Raji (cell line): ENCODE data around the gene LLCFC1.

Source experiments
- POLR2A ChIP-seq: IDR thresholded peaks from 2 replicates; pipeline ENCODE4 v1.6.1; 2011; ENCODE audit warnings: low read depth, low read length, control low read depth; ENCODE audit not compliant: insufficient read depth

The LLCFC1 gene

DNA sequence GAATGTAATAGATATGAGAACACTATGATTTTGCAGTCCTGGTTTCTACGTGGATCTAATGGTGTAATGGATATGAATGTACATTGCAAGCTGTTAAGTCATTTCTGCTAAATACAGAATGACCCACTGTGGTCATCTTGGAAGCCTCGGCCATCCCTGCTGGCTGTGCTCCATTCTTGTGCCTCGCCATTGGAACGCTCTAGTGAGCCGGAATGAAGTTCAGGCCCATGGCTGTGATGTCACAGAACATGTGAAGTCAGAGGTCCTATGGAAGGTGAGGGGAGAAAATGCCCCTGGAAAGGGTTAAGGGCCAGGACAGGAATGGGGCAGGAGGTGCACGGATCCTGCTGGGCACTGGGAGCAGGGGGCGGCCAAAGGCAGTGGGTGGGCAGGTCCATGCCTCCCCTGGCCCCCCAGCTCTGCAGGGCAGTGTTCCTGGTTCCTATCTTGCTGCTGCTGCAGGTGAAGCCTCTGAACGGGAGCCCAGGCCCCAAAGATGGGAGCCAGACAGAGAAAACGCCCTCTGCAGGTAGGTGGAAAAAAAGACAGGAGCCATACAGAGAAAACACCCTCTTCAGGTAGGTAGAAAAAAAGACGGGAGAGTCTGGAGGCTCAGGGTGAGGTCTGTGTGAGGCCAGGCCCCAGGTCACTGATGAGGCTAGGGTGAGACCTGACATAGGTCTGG is at the start of gene LLCFC1:
Gene LLCFC1 (plus strand): TSS at position 259 of the 685 bp plus-strand sequence. CDS start 138 bp downstream, at position 397.
- TF ChIP-seq POLR2A = no peak

DNA sequence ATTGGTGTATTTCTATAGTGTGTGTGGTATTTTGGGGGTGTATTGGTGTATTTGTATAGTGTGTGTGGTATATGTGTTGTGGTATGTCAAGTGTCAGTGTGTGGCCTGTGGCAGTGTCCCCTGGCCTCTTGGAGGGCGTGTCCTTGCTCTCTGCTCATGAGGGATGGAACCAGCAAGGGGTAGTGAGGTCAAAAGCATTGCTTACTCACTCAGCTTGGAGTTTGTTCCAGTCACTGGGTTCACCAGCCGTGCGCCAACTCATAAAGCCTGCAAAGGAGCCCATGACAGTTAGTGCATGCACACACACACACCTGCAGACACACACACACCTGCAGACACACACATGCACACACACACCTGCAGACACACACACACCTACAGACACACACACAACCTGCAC is 49.5 kb upstream of the LLCFC1 start:
- TF ChIP-seq POLR2A = no peak

DNA sequence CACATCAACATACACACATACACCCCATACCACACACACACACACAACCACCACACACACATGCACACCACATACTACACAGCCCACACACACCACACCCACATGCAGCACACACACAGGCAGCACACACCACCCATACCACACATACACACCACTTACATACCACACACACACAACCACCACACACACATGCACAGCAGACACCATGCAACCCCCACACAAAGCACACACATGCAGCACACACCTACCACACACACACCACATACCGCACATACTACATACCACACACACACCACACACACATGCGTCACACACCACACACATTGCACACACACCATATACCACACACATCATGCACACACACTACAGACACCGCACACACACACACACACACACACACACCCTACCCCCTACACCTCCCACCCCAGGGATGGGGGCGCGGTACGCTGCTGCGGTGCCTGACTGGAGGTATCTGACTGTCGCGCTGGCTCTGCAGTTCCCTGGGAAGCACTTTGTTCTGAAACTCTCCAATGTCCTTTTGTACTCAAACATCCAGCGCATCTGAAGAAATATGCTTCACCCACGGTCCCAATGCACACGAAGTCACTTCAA is 48.3 kb upstream of the LLCFC1 start:
- TF ChIP-seq POLR2A = no peak

GRCh38 chr7:142891490-142892082 is 47.7 kb upstream of the LLCFC1 start:
- no peak for TF ChIP-seq POLR2A

GRCh38 chr7:142892951-142893350 is 46.3 kb upstream of the LLCFC1 start:
- TF ChIP-seq POLR2A = no peak

DNA sequence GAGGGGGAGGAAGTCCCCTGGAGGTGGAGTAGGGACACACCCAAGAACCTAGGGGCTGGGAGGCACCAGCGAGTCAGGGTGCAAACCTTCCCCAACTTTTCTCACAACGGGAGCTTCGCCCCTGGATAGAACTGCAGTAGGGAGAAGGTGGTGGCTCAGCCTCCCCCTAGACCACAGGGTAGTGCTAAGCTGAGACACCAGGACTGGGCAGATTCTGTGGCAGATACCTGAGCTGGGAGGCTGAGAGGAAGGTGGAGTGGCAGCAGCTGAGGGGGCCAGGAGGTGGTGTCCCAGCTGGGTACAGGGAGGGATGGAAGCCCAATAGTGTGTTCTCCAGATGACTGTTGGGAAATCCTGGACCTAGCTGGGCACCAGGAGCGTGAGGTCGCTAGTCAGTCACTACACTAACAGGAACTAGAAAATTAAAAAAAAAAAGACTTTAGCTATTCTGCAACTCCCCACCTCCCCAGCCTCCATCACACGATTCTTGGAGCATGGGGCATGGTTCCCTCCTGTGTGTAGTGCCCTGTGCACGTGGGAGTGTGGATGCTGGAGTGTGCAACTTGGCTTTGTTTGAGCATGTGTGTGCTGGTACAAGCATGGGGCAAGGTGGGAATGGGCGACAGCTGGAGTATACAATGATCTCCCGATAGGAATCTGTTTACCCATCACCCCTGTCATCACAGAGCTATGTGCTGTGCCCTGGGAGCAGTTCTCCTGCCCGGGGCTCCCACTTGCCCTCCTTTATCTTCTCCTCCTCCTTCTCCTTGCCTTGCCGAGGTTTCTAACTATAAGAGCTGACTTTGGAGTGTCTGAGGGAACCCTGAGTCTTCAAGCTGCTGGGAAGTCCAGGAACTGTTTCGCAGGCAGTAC is 44.9 kb upstream of the LLCFC1 start:
- TF ChIP-seq POLR2A = no peak

DNA sequence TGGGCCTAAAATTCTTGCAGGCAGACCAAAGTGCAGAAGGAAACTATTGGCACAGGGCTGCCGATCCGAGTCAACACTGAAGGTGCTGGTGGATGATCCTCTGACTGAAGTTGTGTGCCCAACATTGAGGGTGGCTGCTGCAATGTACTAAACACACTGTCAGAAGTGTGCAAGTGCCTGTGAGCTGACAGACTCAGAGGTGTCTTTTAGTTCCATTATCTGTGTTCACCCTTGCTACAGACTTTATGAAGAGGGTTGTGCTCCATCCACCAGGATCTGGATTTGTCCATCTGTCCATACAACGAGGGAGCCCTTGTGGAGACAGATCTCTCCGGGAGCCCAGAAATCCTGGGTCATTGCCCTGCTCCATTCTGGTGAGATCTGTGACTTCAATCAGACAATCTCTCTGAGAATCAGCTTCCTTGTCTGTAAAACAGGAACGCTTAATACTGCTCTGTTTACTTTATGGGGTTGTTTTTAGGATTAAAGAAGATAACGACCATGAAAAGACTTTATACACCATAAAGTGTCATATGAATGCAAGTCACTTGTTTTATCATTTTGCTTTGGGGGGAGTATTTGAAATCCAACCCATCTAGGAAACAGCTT is 44.2 kb upstream of the LLCFC1 start:
- no peak for TF ChIP-seq POLR2A

DNA sequence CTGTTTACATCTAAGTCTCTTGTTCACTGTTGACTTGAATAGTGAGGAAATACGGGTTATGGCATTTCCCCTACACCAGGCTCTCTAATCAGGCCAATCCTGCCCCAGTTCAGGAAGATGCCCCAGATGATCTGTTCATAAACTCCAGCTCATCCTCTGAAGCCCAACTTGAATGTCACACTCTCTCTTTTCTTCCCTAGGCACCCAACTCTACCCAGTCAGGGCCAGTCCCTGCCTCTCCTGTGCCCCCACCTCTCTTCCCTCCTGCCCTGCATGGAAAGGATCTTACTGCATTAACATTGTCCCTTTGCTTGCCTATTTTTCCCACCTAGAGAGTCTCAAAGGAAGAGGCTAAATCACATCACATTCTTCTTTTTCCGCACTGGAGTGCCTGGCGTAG is 43.1 kb upstream of the LLCFC1 start:
- no peak for TF ChIP-seq POLR2A

DNA sequence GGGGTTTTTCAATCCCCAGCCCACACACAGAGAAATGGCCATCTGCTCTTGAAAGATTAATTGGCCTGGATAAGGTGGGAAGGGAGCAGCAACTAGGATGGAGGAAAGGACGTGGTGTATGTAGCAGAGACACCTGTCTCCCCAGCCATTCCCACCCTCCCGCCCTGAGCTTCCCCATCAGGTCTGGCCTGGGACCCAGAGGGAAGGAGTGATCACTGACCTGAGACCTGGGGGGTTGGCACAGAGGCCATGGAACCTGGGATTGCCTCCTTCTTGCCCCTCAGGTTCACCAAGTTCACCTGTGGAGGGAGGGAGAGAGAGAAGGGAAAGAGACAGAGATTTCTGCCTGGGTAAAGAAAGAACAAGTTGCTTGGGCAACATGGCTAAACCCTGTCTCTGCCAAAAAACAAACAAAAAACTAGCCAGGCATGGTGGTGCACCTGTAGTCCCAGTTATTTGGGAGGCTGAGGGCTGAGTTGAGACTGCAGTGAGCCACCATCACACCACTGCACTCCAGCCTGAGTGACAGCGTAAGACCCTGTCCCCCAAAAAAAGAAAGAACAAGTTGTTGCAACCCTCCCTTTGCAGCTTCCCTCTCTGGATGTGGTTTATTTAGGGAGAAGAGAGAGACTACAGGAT is 42.4 kb upstream of the LLCFC1 start:
- TF ChIP-seq POLR2A = no peak

DNA sequence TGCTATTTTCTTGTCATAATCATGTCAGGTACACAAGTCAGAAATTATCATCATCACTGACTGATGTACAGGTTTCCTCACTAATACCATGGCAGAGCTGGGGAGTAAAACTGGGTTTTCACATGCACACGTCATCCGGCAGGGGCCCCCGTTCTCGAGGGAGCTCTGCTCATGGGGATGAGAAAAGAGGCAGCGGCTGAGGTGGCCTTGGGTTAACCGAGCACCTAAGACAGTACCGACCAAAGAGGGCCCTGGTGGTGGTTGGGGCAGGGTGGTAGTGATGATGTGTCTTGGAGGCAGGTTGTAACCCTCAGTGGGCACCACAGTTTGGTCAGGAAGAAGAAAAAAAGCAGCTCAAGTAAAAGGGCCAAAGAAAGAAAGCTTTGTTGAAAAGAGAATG is 41.6 kb upstream of the LLCFC1 start:
- TF ChIP-seq POLR2A = no peak

DNA sequence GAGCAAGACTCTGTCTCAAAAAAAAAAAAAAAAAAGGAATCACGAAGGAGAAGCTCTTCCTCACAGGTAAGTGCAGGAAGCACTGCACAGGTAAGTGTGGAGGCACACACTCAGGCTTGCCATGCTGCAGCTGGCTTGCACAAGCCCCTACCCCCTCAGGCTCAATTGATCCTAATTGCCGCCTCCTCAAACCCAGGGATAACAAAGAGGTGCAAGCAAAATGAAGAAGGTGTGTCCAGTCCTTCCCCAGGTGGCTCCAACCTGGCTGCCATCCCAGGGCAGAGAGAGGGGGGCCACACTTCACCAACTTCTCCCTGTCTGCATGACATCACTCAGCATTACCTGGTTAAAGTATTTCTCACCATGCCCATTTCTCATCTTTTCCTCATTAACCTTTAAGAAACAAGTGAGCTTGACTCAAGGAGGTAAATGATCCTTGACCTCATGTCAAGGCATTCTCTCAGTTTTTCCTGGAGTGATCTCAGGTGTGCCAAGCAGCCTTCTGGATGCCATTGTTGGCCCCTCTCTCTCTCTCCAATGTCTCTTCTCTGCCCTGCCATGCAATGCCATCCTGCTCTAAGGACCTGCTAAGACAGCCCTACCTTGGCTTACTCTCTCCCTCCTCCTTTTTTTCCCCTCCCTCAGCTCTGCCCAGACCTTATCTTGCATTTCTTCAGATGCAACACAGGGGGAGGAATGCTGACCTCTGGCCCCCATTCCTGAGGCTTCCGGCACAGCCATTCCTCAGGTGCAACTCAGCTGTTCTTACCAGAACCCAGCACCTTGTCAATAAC is 40.7 kb upstream of the LLCFC1 start:
- TF ChIP-seq POLR2A = no peak

- TF ChIP-seq POLR2A = no peak
These were observed 39.6 kb upstream of the LLCFC1 start for GRCh38 chr7:142899661-142900060.

- TF ChIP-seq POLR2A = no peak
These were observed 37.6 kb upstream of the LLCFC1 start for GRCh38 chr7:142901426-142902259.
